Mucosa of rectum (tissue), 2 donors: ENCODE measurements around the gene MARS1.

ENCODE experiments used
- H3K27ac ChIP-seq, 2 donors: one replicate each; pipeline ENCODE4 v1.7.0; 2013; ENCODE audit warnings: inconsistent platforms in 2 of 2, low read depth in 2 of 2, low read length in 2 of 2
- H3K27me3 ChIP-seq, 2 donors: one replicate each; pipeline ENCODE4 v1.7.0; 2013; ENCODE audit warnings: low read length in 2 of 2; ENCODE audit not compliant: control insufficient read depth in 2 of 2, insufficient read depth in 2 of 2
- H3K36me3 ChIP-seq, 2 donors: one replicate each; pipeline ENCODE4 v1.7.0; 2013; ENCODE audit warnings: low read length in 2 of 2; ENCODE audit not compliant: control insufficient read depth in 2 of 2, insufficient read depth in 2 of 2
- H3K4me1 ChIP-seq, 2 donors: one replicate each; pipeline ENCODE4 v1.7.0; 2013; ENCODE audit warnings: low read length in 2 of 2, mild to moderate bottlenecking in 1 of 2; ENCODE audit not compliant: control insufficient read depth in 2 of 2, insufficient read depth in 2 of 2
- H3K4me3 ChIP-seq, 2 donors: one replicate each; pipeline ENCODE4 v1.7.0; 2013; ENCODE audit warnings: low read length in 2 of 2
- H3K9ac ChIP-seq, 2 donors: one replicate each; pipeline ENCODE4 v1.7.0; 2013; ENCODE audit warnings: low read length in 2 of 2, low read depth in 1 of 2, mild to moderate bottlenecking in 1 of 2
- H3K9me3 ChIP-seq, 2 donors: one replicate each; pipeline ENCODE4 v1.7.0; 2013; ENCODE audit warnings: low read length in 2 of 2; ENCODE audit not compliant: control insufficient read depth in 2 of 2
- donor health status: healthy.
- donor health status: Normal muscosa, but diverticular disease.

MARS1 gene

DNA sequence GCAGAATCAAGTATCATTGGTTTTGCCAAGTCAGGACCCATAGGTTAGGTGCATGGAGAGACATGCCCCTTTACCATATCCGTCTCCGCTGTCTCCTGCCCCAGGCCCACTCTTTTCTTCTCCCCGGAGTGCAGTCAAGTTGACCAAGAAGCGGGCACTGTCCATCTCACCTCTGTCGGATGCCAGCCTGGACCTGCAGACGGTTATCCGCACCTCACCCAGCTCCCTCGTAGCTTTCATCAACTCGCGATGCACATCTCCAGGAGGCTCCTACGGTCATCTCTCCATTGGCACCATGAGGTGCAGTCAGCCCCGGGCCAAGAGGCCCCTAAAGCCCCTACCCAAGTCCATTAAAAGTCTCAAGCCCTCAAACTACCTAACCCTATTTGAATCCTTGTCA, 23.3 kb upstream of the MARS1 start:
- Histone ChIP-seq H3K4me1 (peaks cover 14 to 20% of the 10 kb centered on the region in 2 donors), H3K4me3 (no peak overlapping the region), H3K9me3 (no peaks in the 10 kb centered on the region), H3K27me3 (peaks cover 7 to 12% of the 10 kb centered on the region in 2 donors), H3K27ac (no peak overlapping the region), H3K9ac (no peak overlapping the region), H3K36me3 (peaks cover 0 to 5% of the 10 kb centered on the region in 2 donors)

DNA sequence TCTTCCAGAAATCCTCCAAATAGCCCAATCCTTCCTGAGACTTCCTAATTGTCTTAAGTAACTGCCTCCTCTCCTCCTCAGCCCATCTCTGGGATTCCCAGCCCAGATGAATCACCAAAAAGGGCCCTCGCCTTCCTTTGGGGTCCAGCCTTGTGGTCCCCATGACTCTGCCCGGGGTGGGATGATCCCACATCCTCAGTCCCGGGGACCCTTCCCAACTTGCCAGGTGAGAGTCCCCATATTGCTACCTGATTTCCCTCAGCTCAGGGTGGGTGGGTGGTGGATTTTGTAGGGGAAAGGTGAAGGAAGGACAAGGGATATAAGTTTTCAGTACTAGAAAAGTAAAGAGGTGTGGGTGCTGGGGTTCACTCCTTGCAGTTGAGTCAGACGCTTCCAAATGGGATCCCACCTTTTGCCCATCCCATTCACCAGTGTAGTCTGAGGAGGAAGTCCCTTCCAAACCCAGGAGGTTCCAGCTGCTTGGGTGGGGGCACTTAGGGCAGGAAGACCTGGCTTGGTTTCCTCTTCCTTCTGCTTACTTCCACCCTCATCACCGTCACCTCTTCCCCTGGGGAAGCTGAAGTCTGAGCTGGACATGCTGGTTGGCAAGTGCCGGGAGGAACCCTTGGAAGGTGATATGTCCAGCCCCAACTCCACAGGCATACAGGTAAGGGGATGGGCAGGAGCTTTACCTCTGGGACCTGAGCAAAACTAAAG, 22.7 kb upstream of the MARS1 start:
- Histone ChIP-seq H3K27ac (no peak overlapping the region), H3K36me3 (peaks cover 0 to 9% of the 10 kb centered on the region in 2 donors), H3K9ac (no peak overlapping the region), H3K9me3 (no peaks in the 10 kb centered on the region), H3K4me3 (no peak overlapping the region), H3K27me3 (peaks cover 7 to 12% of the 10 kb centered on the region in 2 donors), H3K4me1 (peaks cover 16 to 20% of the 10 kb centered on the region in 2 donors)

DNA sequence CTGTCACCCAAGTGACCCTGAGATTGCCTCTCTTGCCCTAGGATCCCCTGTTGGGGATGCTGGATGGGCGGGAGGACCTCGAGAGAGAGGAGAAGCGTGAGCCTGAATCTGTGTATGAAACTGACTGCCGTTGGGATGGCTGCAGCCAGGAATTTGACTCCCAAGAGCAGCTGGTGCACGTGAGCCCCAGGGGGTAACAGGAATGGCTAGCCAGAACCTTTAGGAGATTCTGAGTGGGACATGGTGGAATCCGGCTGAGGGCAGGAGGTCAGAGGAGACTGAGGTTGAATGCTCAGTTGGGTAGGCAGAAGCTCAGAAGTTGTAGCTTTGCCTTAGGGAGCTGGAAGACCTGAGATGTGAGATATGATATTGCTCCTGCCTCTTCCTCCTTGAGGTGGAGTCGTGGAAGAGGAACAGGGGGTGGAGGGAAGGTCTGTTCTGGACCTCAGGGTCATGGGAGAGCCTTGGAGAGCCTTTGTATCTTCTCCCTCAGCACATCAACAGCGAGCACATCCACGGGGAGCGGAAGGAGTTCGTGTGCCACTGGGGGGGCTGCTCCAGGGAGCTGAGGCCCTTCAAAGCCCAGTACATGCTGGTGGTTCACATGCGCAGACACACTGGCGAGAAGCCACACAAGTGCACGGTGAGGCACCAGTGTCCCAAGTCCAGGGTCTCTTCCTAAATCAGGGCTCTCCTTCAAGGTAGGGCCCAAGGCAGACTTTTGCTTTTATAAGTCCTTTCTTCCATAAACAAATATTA, 21.9 kb upstream of the MARS1 start:
- Histone ChIP-seq H3K9ac (no peak overlapping the region), H3K4me3 (no peak overlapping the region), H3K36me3 (peaks cover 0 to 10% of the 10 kb centered on the region in 2 donors), H3K27me3 (peaks cover under 1 to 5% of the 10 kb centered on the region in 2 donors), H3K4me1 (peaks cover 17 to 20% of the 10 kb centered on the region in 2 donors), H3K27ac (no peak overlapping the region), H3K9me3 (no peaks in the 10 kb centered on the region)

DNA sequence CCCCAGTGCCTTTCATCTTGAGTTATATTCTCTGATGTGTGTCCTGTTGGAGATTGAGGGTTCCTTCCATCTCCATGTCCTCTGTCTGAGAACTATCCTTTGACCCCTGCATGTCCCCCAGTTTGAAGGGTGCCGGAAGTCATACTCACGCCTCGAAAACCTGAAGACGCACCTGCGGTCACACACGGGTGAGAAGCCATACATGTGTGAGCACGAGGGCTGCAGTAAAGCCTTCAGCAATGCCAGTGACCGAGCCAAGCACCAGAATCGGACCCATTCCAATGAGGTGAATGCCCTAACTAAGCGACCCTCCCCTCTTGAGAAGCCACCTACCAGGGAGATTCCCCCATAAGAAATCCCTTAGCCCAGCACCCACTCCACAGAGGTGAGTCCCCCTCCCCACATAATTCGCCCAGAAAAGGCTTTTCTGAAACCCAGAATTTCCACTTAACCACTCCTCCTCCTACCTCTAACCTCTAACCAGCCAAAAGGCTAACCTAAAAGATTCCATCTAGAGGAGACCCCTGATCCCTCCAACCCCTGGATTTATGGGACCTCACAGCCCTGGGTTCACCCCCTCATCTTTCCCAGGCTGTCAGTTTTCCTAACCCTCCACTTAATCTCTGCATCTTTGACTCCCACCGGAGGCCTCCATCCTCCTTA, 20.5 kb upstream of the MARS1 start:
- H3K36me3 ChIP-seq: peaks cover 0 to 14% of the 10 kb centered on the region in 2 donors
- H3K4me3 ChIP-seq: no peak overlapping the region
- peaks cover 0 to 3% of the 10 kb centered on the region in 2 donors for H3K27me3 ChIP-seq
- H3K4me1 ChIP-seq: peaks cover 14 to 20% of the 10 kb centered on the region in 2 donors
- no peak overlapping the region for H3K27ac ChIP-seq
- no peaks in the 10 kb centered on the region for H3K9me3 ChIP-seq
- no peak overlapping the region for H3K9ac ChIP-seq

DNA sequence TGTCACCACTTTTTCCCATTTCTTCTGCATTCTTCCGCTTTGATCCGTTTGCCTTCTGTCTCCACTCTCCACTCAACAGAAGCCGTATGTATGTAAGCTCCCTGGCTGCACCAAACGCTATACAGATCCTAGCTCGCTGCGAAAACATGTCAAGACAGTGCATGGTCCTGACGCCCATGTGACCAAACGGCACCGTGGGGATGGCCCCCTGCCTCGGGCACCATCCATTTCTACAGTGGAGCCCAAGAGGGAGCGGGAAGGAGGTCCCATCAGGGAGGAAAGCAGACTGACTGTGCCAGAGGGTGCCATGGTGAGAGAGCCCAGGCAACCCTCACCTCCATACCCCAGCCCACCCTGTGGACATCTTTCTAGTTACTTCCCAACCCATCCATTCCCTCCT, 20.0 kb upstream of the MARS1 start:
- no peaks in the 10 kb centered on the region for H3K9me3 ChIP-seq
- H3K4me1 ChIP-seq: peaks cover 8 to 17% of the 10 kb centered on the region in 2 donors
- H3K36me3 ChIP-seq: peaks cover 0 to 16% of the 10 kb centered on the region in 2 donors
- H3K27me3 ChIP-seq: peaks cover 0 to 6% of the 10 kb centered on the region in 2 donors
- H3K9ac ChIP-seq: no peak overlapping the region
- H3K27ac ChIP-seq: no peak overlapping the region
- H3K4me3 ChIP-seq: no peak overlapping the region

DNA sequence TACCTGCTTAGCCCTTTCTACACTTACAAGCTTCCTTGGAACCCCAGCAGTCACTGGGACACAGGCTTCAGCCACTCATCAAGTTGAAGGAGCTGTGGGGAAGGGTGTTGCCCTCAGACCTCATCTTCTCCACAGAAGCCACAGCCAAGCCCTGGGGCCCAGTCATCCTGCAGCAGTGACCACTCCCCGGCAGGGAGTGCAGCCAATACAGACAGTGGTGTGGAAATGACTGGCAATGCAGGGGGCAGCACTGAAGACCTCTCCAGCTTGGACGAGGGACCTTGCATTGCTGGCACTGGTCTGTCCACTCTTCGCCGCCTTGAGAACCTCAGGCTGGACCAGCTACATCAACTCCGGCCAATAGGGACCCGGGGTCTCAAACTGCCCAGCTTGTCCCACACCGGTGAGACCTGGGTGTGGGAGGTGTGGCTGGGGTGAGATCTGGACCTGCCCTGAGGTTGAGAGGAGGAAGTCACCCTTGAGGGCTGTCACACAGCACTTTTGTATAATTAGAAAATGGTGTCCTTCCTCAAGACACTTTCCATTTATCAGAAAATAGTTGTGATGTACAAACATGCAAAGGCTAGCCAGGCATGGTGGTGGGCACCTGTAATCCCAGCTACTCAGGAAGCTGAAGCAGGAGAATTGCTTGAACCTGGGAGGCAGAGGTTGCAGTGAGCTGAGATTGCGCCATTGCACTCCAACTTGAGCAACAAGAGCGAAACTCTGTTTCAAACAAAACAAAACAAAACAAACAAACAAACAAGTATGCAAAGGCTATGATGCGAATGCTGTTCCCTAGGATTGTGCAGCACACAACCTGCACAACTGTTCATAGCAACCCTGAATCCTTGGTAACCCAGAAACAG, 18.3 kb upstream of the MARS1 start:
- Histone ChIP-seq H3K4me3 (no peak overlapping the region), H3K27ac (no peak overlapping the region), H3K27me3 (peaks cover under 1 to 14% of the 10 kb centered on the region in 2 donors), H3K9ac (no peak overlapping the region), H3K4me1 (peaks cover 7 to 19% of the 10 kb centered on the region in 2 donors), H3K36me3 (peaks cover 0 to 16% of the 10 kb centered on the region in 2 donors), H3K9me3 (no peaks in the 10 kb centered on the region)

DNA sequence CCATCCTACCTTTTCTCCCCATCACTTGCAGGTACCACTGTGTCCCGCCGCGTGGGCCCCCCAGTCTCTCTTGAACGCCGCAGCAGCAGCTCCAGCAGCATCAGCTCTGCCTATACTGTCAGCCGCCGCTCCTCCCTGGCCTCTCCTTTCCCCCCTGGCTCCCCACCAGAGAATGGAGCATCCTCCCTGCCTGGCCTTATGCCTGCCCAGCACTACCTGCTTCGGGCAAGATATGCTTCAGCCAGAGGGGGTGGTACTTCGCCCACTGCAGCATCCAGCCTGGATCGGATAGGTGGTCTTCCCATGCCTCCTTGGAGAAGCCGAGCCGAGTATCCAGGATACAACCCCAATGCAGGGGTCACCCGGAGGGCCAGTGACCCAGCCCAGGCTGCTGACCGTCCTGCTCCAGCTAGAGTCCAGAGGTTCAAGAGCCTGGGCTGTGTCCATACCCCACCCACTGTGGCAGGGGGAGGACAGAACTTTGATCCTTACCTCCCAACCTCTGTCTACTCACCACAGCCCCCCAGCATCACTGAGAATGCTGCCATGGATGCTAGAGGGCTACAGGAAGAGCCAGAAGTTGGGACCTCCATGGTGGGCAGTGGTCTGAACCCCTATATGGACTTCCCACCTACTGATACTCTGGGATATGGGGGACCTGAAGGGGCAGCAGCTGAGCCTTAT, 17.4 kb upstream of the MARS1 start:
- peaks cover 7 to 23% of the 10 kb centered on the region in 2 donors for H3K4me1 ChIP-seq
- H3K9me3 ChIP-seq: no peaks in the 10 kb centered on the region
- H3K9ac ChIP-seq: no peak overlapping the region
- H3K36me3 ChIP-seq: peaks cover 0 to 16% of the 10 kb centered on the region in 2 donors
- no peak overlapping the region for H3K4me3 ChIP-seq
- H3K27me3 ChIP-seq: peaks cover 6 to 19% of the 10 kb centered on the region in 2 donors
- H3K27ac ChIP-seq: no peak overlapping the region

DNA sequence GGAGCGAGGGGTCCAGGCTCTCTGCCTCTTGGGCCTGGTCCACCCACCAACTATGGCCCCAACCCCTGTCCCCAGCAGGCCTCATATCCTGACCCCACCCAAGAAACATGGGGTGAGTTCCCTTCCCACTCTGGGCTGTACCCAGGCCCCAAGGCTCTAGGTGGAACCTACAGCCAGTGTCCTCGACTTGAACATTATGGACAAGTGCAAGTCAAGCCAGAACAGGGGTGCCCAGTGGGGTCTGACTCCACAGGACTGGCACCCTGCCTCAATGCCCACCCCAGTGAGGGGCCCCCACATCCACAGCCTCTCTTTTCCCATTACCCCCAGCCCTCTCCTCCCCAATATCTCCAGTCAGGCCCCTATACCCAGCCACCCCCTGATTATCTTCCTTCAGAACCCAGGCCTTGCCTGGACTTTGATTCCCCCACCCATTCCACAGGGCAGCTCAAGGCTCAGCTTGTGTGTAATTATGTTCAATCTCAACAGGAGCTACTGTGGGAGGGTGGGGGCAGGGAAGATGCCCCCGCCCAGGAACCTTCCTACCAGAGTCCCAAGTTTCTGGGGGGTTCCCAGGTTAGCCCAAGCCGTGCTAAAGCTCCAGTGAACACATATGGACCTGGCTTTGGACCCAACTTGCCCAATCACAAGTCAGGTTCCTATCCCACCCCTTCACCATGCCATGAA, 16.8 kb upstream of the MARS1 start:
- H3K9me3 ChIP-seq: no peaks in the 10 kb centered on the region
- H3K4me1 ChIP-seq: peaks cover 13 to 30% of the 10 kb centered on the region in 2 donors
- H3K9ac ChIP-seq: no peak overlapping the region
- peaks cover 0 to 16% of the 10 kb centered on the region in 2 donors for H3K36me3 ChIP-seq
- H3K27ac ChIP-seq: peak overlapping the region in 1 of 2 donors; percentile 16
- H3K27me3 ChIP-seq: peaks cover 6 to 25% of the 10 kb centered on the region in 2 donors
- H3K4me3 ChIP-seq: peak overlapping the region in 1 of 2 donors; percentile 26
